Measurements from ENCODE around the gene TANC1.

Gene TANC1

GRCh38 chr2:159202568-159203071 is 234.2 kb downstream of the TANC1 start:
- Histone ChIP-seq H3K27ac (ENCODE audit: low read length) (no peak overlapping the region), H3K4me3 (ENCODE audit: low read depth in 1 of 2, low read length in 2 of 2) (no peak overlapping the region), H3K4me1 (ENCODE audit: insufficient read depth, low read length) (no peaks in the 10 kb centered on the region; the same call in 1 of the 2 replicates), H3K36me3 (ENCODE audit: insufficient read depth, low read length) (peaks cover 18% of the 10 kb centered on the region), H3K27me3 (ENCODE audit: insufficient read depth, low read length, poor library complexity) (no peaks in the 10 kb centered on the region), H3K4me2 (ENCODE audit: insufficient read depth, low read length) (no peak overlapping the region), H4K20me1 (ENCODE audit: insufficient read depth, low read length) (no peaks in the 10 kb centered on the region), H2AFZ (ENCODE audit: low read depth, low read length) (no peak overlapping the region), H3K79me2 (ENCODE audit: insufficient read depth, low read length) (no peaks in the 10 kb centered on the region), H3K9me3 (ENCODE audit: insufficient read depth, low read length, severe bottlenecking) (no peaks in the 10 kb centered on the region), H3K9ac (ENCODE audit: low read depth, low read length) (no peak overlapping the region)
- DNase-seq (no peak), ATAC-seq (ENCODE audit: insufficient read depth, low read depth) (0 out of 3 replicates have a peak, but pooled peaks have one; percentile 39)
- TF ChIP-seq EZH2 (IDR thresholded peaks at IDR 0.05; ENCODE audit: borderline replicate concordance, low read depth, low read length, severe bottlenecking), result no peak
- peak; percentile 6 for TF ChIP-seq CTCF (IDR thresholded peaks at IDR 0.05; ENCODE audit: borderline replicate concordance, extremely low read depth, low read length, poor library complexity, severe bottlenecking)

- Histone ChIP-seq H4K20me1 (ENCODE audit: insufficient read depth, low read length) (no peaks in the 10 kb centered on the region), H3K9ac (ENCODE audit: low read depth, low read length) (no peak overlapping the region), H3K4me3 (ENCODE audit: low read depth in 1 of 2, low read length in 2 of 2) (no peak overlapping the region), H3K9me3 (ENCODE audit: insufficient read depth, low read length, severe bottlenecking) (no peaks in the 10 kb centered on the region), H3K4me2 (ENCODE audit: insufficient read depth, low read length) (no peak overlapping the region), H3K36me3 (ENCODE audit: insufficient read depth, low read length) (peaks cover 10% of the 10 kb centered on the region), H3K79me2 (ENCODE audit: insufficient read depth, low read length) (no peaks in the 10 kb centered on the region), H3K4me1 (ENCODE audit: insufficient read depth, low read length) (peaks cover 3% of the 10 kb centered on the region), H3K27ac (ENCODE audit: low read length) (no peak overlapping the region), H3K27me3 (ENCODE audit: insufficient read depth, low read length, poor library complexity) (no peaks in the 10 kb centered on the region), H2AFZ (ENCODE audit: low read depth, low read length) (no peak overlapping the region)
- TF ChIP-seq EZH2 (IDR thresholded peaks at IDR 0.05; ENCODE audit: borderline replicate concordance, low read depth, low read length, severe bottlenecking), result no peak
- no peak for DNase-seq
- ATAC-seq (ENCODE audit: insufficient read depth, low read depth), result no peak
Measured at GRCh38 chr2:159204381-159205144, 236.1 kb downstream of the TANC1 start.

- Histone ChIP-seq H3K27ac (ENCODE audit: low read length) (no peak overlapping the region), H3K4me1 (ENCODE audit: insufficient read depth, low read length) (peaks cover 10% of the 10 kb centered on the region), H3K9ac (ENCODE audit: low read depth, low read length) (no peak overlapping the region), H3K27me3 (ENCODE audit: insufficient read depth, low read length, poor library complexity) (no peaks in the 10 kb centered on the region), H3K36me3 (ENCODE audit: insufficient read depth, low read length) (peaks cover 6% of the 10 kb centered on the region), H3K79me2 (ENCODE audit: insufficient read depth, low read length) (no peaks in the 10 kb centered on the region), H2AFZ (ENCODE audit: low read depth, low read length) (no peak overlapping the region), H3K4me3 (ENCODE audit: low read depth in 1 of 2, low read length in 2 of 2) (no peak overlapping the region), H3K9me3 (ENCODE audit: insufficient read depth, low read length, severe bottlenecking) (no peaks in the 10 kb centered on the region), H4K20me1 (ENCODE audit: insufficient read depth, low read length) (no peaks in the 10 kb centered on the region), H3K4me2 (ENCODE audit: insufficient read depth, low read length) (no peak overlapping the region)
- TF ChIP-seq CTCF (IDR thresholded peaks at IDR 0.05; ENCODE audit: borderline replicate concordance, extremely low read depth, low read length, poor library complexity, severe bottlenecking) (no peak), EZH2 (IDR thresholded peaks at IDR 0.05; ENCODE audit: borderline replicate concordance, low read depth, low read length, severe bottlenecking) (no peak)
- DNase-seq (no peak), ATAC-seq (ENCODE audit: insufficient read depth, low read depth) (no peak)
Measured at GRCh38 chr2:159206736-159207380, 238.4 kb downstream of the TANC1 start.

GRCh38 chr2:159208438-159208837 is 240.0 kb downstream of the TANC1 start:
- H3K9ac ChIP-seq (ENCODE audit: low read depth, low read length), result no peak overlapping the region
- H3K4me3 ChIP-seq (ENCODE audit: low read depth in 1 of 2, low read length in 2 of 2), result no peak overlapping the region
- TF ChIP-seq CTCF (IDR thresholded peaks at IDR 0.05; ENCODE audit: borderline replicate concordance, extremely low read depth, low read length, poor library complexity, severe bottlenecking) (no peak), EZH2 (IDR thresholded peaks at IDR 0.05; ENCODE audit: borderline replicate concordance, low read depth, low read length, severe bottlenecking) (no peak)
- no peak for ATAC-seq (ENCODE audit: insufficient read depth, low read depth)
- H2AFZ ChIP-seq (ENCODE audit: low read depth, low read length), result no peak overlapping the region
- no peaks in the 10 kb centered on the region for H3K27me3 ChIP-seq (ENCODE audit: insufficient read depth, low read length, poor library complexity)
- peaks cover 10% of the 10 kb centered on the region for H3K4me1 ChIP-seq (ENCODE audit: insufficient read depth, low read length)
- H3K79me2 ChIP-seq (ENCODE audit: insufficient read depth, low read length), result no peaks in the 10 kb centered on the region
- H4K20me1 ChIP-seq (ENCODE audit: insufficient read depth, low read length), result no peaks in the 10 kb centered on the region
- no peak for DNase-seq
- H3K4me2 ChIP-seq (ENCODE audit: insufficient read depth, low read length), result no peak overlapping the region
- peaks cover 6% of the 10 kb centered on the region for H3K36me3 ChIP-seq (ENCODE audit: insufficient read depth, low read length)
- no peaks in the 10 kb centered on the region for H3K9me3 ChIP-seq (ENCODE audit: insufficient read depth, low read length, severe bottlenecking)
- no peak overlapping the region for H3K27ac ChIP-seq (ENCODE audit: low read length)

Data from DND-41 (cell line).